Esophagus squamous epithelium (tissue), 5 donors: ENCODE measurements around the gene REPIN1. TPM values are rescaled to one million over a fixed set of nuclear protein-coding genes. Genes with fewer than 3 reads are reported as not detected.

Source experiments
- DNase-seq: peaks from one replicate; lab custom pipeline; 2025; lab: John Stamatoyannopoulos, UW
- H3K27ac ChIP-seq, 4 donors: fragments of 200-600 bp; sonication (generic); one replicate each; pipeline ENCODE4 v1.5.1; 2016 to 2019; ENCODE audit warnings: mild to moderate bottlenecking in 1 of 4
- H3K27me3 ChIP-seq, 4 donors: fragments of 200-600 bp; sonication (generic); 1 replicate in 3 of 4; 2 replicates in 1 of 4; pipeline versions ENCODE4 v1.5.1 to v1.6.0; 2017 to 2021; ENCODE audit warnings: antibody characterized with exemption in 1 of 4
- H3K36me3 ChIP-seq, 3 donors: fragments of 200-600 bp; sonication (generic); one replicate each; pipeline ENCODE4 v1.5.1; 2016 to 2019
- H3K4me1 ChIP-seq, 3 donors: fragments of 200-600 bp; sonication (generic); one replicate each; pipeline ENCODE4 v1.5.1; 2017 to 2019
- H3K4me3 ChIP-seq, 4 donors: fragments of 200-600 bp; sonication (generic); 1 replicate in 3 of 4; 2 replicates in 1 of 4; pipeline ENCODE4 v1.5.1; 2016 to 2019; ENCODE audit warnings: mild to moderate bottlenecking in 2 of 4, moderate library complexity in 1 of 4
- H3K9me3 ChIP-seq, 3 donors: fragments of 200-600 bp; sonication (generic); one replicate each; pipeline ENCODE4 v1.5.1; 2016 to 2019
- CTCF ChIP-seq, 6 experiments: fragments of 450-650 bp in 4 of 6; fragments of 200-600 bp in 2 of 6; sonication (generic) in 2 of 6; IDR thresholded peaks; one replicate each; pipeline ENCODE4 v1.5.1; 2016 to 2019; ENCODE audit warnings: antibody characterized with exemption in 6 of 6, mild to moderate bottlenecking in 4 of 6, moderate library complexity in 4 of 6
- POLR2A ChIP-seq, 4 donors: fragments of 450-650 bp; IDR thresholded peaks; one replicate each; pipeline ENCODE4 v1.6.1; 2017; ENCODE audit warnings: antibody characterized with exemption in 4 of 4, mild to moderate bottlenecking in 4 of 4, moderate library complexity in 3 of 4
- WGBS, 2 donors: methylation state at CpG; one replicate each; pipeline ENCODE4 v1.1.5; 2018; 5-methylcytosine and 5-hydroxymethylcytosine counted together
- intact Hi-C: fragments of 100-400 bp; cut with DNase I; formaldehyde crosslinking; loops from one replicate; pipeline ENCODE4 v1.15.0; 2022
- total RNA-seq, 4 donors: library from RNA; depleted of rRNA; stranded (reverse); fragments of >200 nt; gene quantifications; one replicate each; pipeline ENCODE4 v1.1.0, GENCODE V29; 2016
- donor health status: DM: yes; HTN: yes; CAD: no.

The REPIN1 gene
- total RNA-seq, 4 donors from 2014 or later = 42.8 to 75.7 (median 63.2) TPM

GRCh38 chr7:150358988-150359621, 9.5 kb upstream of the REPIN1 start:
- 82 to 89% methylated on average over 4 of the region's 4 CpGs for WGBS, 2 donors
- TF ChIP-seq POLR2A (IDR thresholded peaks at IDR 0.05) (no peak), CTCF (IDR thresholded peaks at IDR 0.05) (no peak)
- Histone ChIP-seq H3K36me3 (no peaks in the 10 kb centered on the region), H3K4me3 (no peak overlapping the region), H3K4me1 (peaks cover 0 to 4% (median 0%) of the 10 kb centered on the region in 3 donors), H3K27me3 (no peaks in the 10 kb centered on the region), H3K27ac (no peak overlapping the region), H3K9me3 (no peaks in the 10 kb centered on the region)
- intact Hi-C loops = loop anchor here (5.0 kb wide), 1 partner anchor 63 kb away; no protein-coding TSS in a partner anchor
- no peak for DNase-seq

- H3K27me3 ChIP-seq = no peaks in the 10 kb centered on the region
- WGBS, 2 donors = 89 to 100% methylated on average over 1 to 2 of the region's 2 CpGs
- H3K9me3 ChIP-seq = no peaks in the 10 kb centered on the region
- no peak overlapping the region for H3K4me3 ChIP-seq
- intact Hi-C loops = loop anchor here (5.0 kb wide), 1 partner anchor 63 kb away; no protein-coding TSS in a partner anchor
- H3K36me3 ChIP-seq = no peaks in the 10 kb centered on the region
- no peak overlapping the region for H3K27ac ChIP-seq
- H3K4me1 ChIP-seq = peaks cover 0 to 4% (median 0%) of the 10 kb centered on the region in 3 donors
- DNase-seq = no peak
- no peak for TF ChIP-seq POLR2A (IDR thresholded peaks at IDR 0.05)
These were observed 8.8 kb upstream of the REPIN1 start for GRCh38 chr7:150359622-150360362.

- Histone ChIP-seq H3K4me1 (no peaks in the 10 kb centered on the region), H3K27ac (no peak overlapping the region), H3K36me3 (no peaks in the 10 kb centered on the region), H3K27me3 (no peaks in the 10 kb centered on the region), H3K4me3 (no peak overlapping the region), H3K9me3 (no peaks in the 10 kb centered on the region)
- WGBS, 2 donors = 63 to 70% methylated on average over 5 of the region's 5 CpGs
- TF ChIP-seq CTCF (IDR thresholded peaks at IDR 0.05) (no peak), POLR2A (IDR thresholded peaks at IDR 0.05) (no peak)
- intact Hi-C loops = no loop called here
- DNase-seq = no peak
These were observed 8.1 kb upstream of the REPIN1 start for GRCh38 chr7:150360363-150361058.

GRCh38 chr7:150361402-150361801, 7.2 kb upstream of the REPIN1 start:
- no peak overlapping the region for H3K27ac ChIP-seq
- H3K4me1 ChIP-seq = no peaks in the 10 kb centered on the region
- intact Hi-C loops = no loop called here
- no peaks in the 10 kb centered on the region for H3K9me3 ChIP-seq
- DNase-seq = no peak
- TF ChIP-seq POLR2A (IDR thresholded peaks at IDR 0.05) = no peak
- no peak for TF ChIP-seq CTCF (IDR thresholded peaks at IDR 0.05)
- WGBS, 2 donors = 68 to 75% methylated on average over 4 to 7 of the region's 7 CpGs
- H3K36me3 ChIP-seq = no peaks in the 10 kb centered on the region
- no peak overlapping the region for H3K4me3 ChIP-seq
- no peaks in the 10 kb centered on the region for H3K27me3 ChIP-seq

GRCh38 chr7:150361807-150362621, 6.6 kb upstream of the REPIN1 start:
- H3K4me3 ChIP-seq = no peak overlapping the region
- 81% methylated on average over 16 to 18 of the region's 18 CpGs for WGBS, 2 donors
- intact Hi-C loops = no loop called here
- H3K27me3 ChIP-seq = no peaks in the 10 kb centered on the region
- H3K9me3 ChIP-seq = no peaks in the 10 kb centered on the region
- no peak overlapping the region for H3K27ac ChIP-seq
- TF ChIP-seq CTCF (IDR thresholded peaks at IDR 0.05) (no peak), POLR2A (IDR thresholded peaks at IDR 0.05) (no peak)
- no peak for DNase-seq
- no peaks in the 10 kb centered on the region for H3K36me3 ChIP-seq
- no peaks in the 10 kb centered on the region for H3K4me1 ChIP-seq
